ENCODE results near the gene FOXF1.

- TF ChIP-seq POLR2A (IDR thresholded peaks at IDR 0.05) (no peak), CTCF (IDR thresholded peaks at IDR 0.05) (no peak)
Measured at GRCh38 chr16:86498155-86498670, 12.1 kb upstream of the FOXF1 start.

Measured in testis (tissue), 2 donors.